Right hindlimb (tissue), 1 donor: ENCODE measurements around the gene RAP2C.
"Not testable (repeated sequence)": the region's sequence is repeated elsewhere in the genome, so short reads cannot be mapped to it uniquely, and the experiment has no call there.

Experiments used
- DNase-seq: peaks from one replicate; pipeline ENCODE4 v3.0.0-alpha.2; 2018

The RAP2C gene

GRCh38 chrX:132193872-132194574, 25.2 kb downstream of the RAP2C start:
- no peak for DNase-seq

- DNase-seq, result no peak
These were observed 27.3 kb downstream of the RAP2C start for GRCh38 chrX:132191938-132192337.

- DNase-seq, result no peak
These were observed 31.1 kb downstream of the RAP2C start for GRCh38 chrX:132188175-132188574.

GRCh38 chrX:132187451-132187850, 31.8 kb downstream of the RAP2C start:
- DNase-seq, result no peak

GRCh38 chrX:132184871-132185270, 34.4 kb downstream of the RAP2C start:
- no peak for DNase-seq

GRCh38 chrX:132181364-132181763, 37.9 kb downstream of the RAP2C start:
- DNase-seq, result no peak

- DNase-seq, result no peak
These were observed 38.3 kb downstream of the RAP2C start for GRCh38 chrX:132180929-132181328.

- DNase-seq, result no peak
These were observed 45.6 kb downstream of the RAP2C start for GRCh38 chrX:132173647-132174046.

GRCh38 chrX:132171881-132172280, 47.4 kb downstream of the RAP2C start:
- DNase-seq, result peak; percentile 39

GRCh38 chrX:132171478-132171877, 47.8 kb downstream of the RAP2C start:
- no peak for DNase-seq

- DNase-seq, result no peak
These were observed 49.7 kb downstream of the RAP2C start for GRCh38 chrX:132169554-132169953.

GRCh38 chrX:132165651-132166050, 53.6 kb downstream of the RAP2C start:
- no peak for DNase-seq

- no peak for DNase-seq
These were observed 54.2 kb downstream of the RAP2C start for GRCh38 chrX:132165005-132165404.

- not testable (repeated sequence) for DNase-seq
These were observed 56.2 kb downstream of the RAP2C start for GRCh38 chrX:132163094-132163493.

GRCh38 chrX:132153166-132153565, 66.1 kb downstream of the RAP2C start:
- DNase-seq, result no peak
